Measurements from ENCODE around the gene IMPA2.

GRCh38 chr18:12072996-12073395, 91.7 kb downstream of the IMPA2 start:
- TF ChIP-seq CTCF (IDR thresholded peaks at IDR 0.05) (no peak), POLR2A (IDR thresholded peaks at IDR 0.05) (no peak)
